Endothelial cell of umbilical vein (primary cell): Measurements from ENCODE around the gene REEP2. TPM values are rescaled to one million over a fixed set of nuclear protein-coding genes. Genes with fewer than 3 reads are reported as not detected.

Source experiments
- BruUV-seq: library from RNA; stranded (reverse); fragments of 400-500 nt; replicated peaks from 2 replicates; lab custom pipeline; 2021; lab: Mats Ljungman, UMichigan
- CTCF ChIA-PET: fragments of 300-600, 350-600 bp; sonication (Branson Sonifier 250); formaldehyde crosslinking; loops from one replicate; lab custom pipeline; 2021; ENCODE audit warnings: antibody characterized with exemption, inconsistent platforms; lab: Charles Lee
- POLR2A ChIA-PET: fragments of 300-600, 350-600 bp; sonication (Branson Sonifier 250); formaldehyde crosslinking; loops from one replicate; lab custom pipeline; 2021; ENCODE audit warnings: antibody characterized with exemption, inconsistent platforms; lab: Charles Lee
- DNase-seq: peaks from one replicate; pipeline ENCODE4 v3.0.0-alpha.2; 2011; ENCODE audit warnings: low read depth, low spot score
- FAIRE-seq: peaks from 2 replicates; lab custom pipeline; 2011; peaks lifted over from hg19 to GRCh38; lab: Jason Lieb, UNC
- H2AFZ ChIP-seq: 2 replicates; pipeline ENCODE4 v1.6.0; 2012; ENCODE audit warnings: low read depth, low read length, control low read depth, inconsistent platforms
- H3K27ac ChIP-seq: 2 replicates; pipeline ENCODE4 v1.5.1; 2011; ENCODE audit warnings: low read depth, mild to moderate bottlenecking, control low read depth, low read length, moderate library complexity; ENCODE audit not compliant: insufficient read depth
- H3K27me3 ChIP-seq, 2 experiments: 2 replicates each; pipeline versions ENCODE4 v1.6.0 to v1.6.1; 2011; ENCODE audit warnings: low read length in 2 of 2, mixed read lengths in 1 of 2; ENCODE audit not compliant: control insufficient read depth in 2 of 2, insufficient read depth in 2 of 2
- H3K36me3 ChIP-seq, 2 experiments: 2 replicates in 1 of 2; 3 replicates in 1 of 2; pipeline ENCODE4 v1.5.1; 2011; ENCODE audit warnings: low read length in 2 of 2, mild to moderate bottlenecking in 1 of 2, moderate library complexity in 1 of 2; ENCODE audit not compliant: control insufficient read depth in 2 of 2, insufficient read depth in 2 of 2; ENCODE audit errors: extremely low read depth in 1 of 2
- H3K4me1 ChIP-seq: 3 replicates; pipeline ENCODE4 v1.5.1; 2011; ENCODE audit warnings: mild to moderate bottlenecking, low read length; ENCODE audit not compliant: control insufficient read depth, insufficient read depth; ENCODE audit errors: extremely low read depth
- H3K4me2 ChIP-seq: 2 replicates; pipeline ENCODE4 v1.6.1; 2011; ENCODE audit warnings: low read length, control low read depth, mixed read lengths; ENCODE audit not compliant: insufficient read depth
- H3K4me3 ChIP-seq, 3 experiments: fragments of 200-600 bp in 1 of 3; sonication (generic), shearing (Covaris generic) in 1 of 3; replicated peaks in 1 of 3; 2 replicates each; pipeline ENCODE4 v1.5.1; 2011 to 2016; ENCODE audit warnings: control low read depth in 3 of 3, low read length in 3 of 3, mild to moderate bottlenecking in 2 of 3, inconsistent platforms in 1 of 3, low read depth in 1 of 3, moderate library complexity in 1 of 3; ENCODE audit not compliant: insufficient read depth in 1 of 3
- H3K79me2 ChIP-seq: 2 replicates; pipeline ENCODE4 v1.6.0; 2012; ENCODE audit warnings: low read length, inconsistent platforms; ENCODE audit not compliant: control insufficient read depth, insufficient read depth
- H3K9ac ChIP-seq: replicated peaks from 2 replicates; pipeline ENCODE3; 2011; ENCODE audit warnings: low read length, control low read depth; ENCODE audit not compliant: insufficient read depth; ENCODE audit errors: extremely low read depth
- H3K9me1 ChIP-seq: replicated peaks from 3 replicates; pipeline ENCODE4 v1.6.0; 2011; ENCODE audit warnings: mild to moderate bottlenecking, low read length; ENCODE audit not compliant: control insufficient read depth, insufficient read depth; ENCODE audit errors: extremely low read depth
- H3K9me3 ChIP-seq: replicated peaks from 2 replicates; pipeline ENCODE4 v1.5.1; 2012; ENCODE audit warnings: low read length, inconsistent platforms; ENCODE audit not compliant: control insufficient read depth, insufficient read depth
- H4K20me1 ChIP-seq: replicated peaks from 2 replicates; pipeline ENCODE3; 2011; ENCODE audit warnings: mild to moderate bottlenecking, low read length; ENCODE audit not compliant: control insufficient read depth, insufficient read depth; ENCODE audit errors: extremely low read depth
- MAX ChIP-seq: IDR thresholded peaks from 2 replicates; pipeline ENCODE4 v1.6.1; 2011; ENCODE audit not compliant: insufficient read depth, insufficient read length
- dilution Hi-C: fragments of 300-500 bp; cut with MboI; formaldehyde crosslinking; loops from one replicate; pipeline ENCODE4 v1.15.0; 2019; ENCODE audit warnings: low sequenced_read_pairs; ENCODE audit not compliant: extremely low pct_ligation_motif_present
- intact Hi-C: fragments of 100-400 bp; cut with micrococcal nuclease; formaldehyde crosslinking; loops from one replicate; pipeline ENCODE4 v1.10.0; 2022
- polyA plus RNA-seq, 4 experiments: library from polyadenylated mRNA; depleted of rRNA in 3 of 4; stranded (reverse) in 3 of 4; unstranded in 1 of 4; fragments of >200 nt; gene quantifications; 2 replicates each; pipeline versions ENCODE4 v1.2.1 to v1.2.3, GENCODE V29; 2011 to 2012; ENCODE audit warnings: missing spikeins in 1 of 4
- total RNA-seq: library from RNA; stranded (reverse); gene quantifications from 2 replicates; pipeline ENCODE4 v1.2.3, GENCODE V29; 2021
- TF ChIP-seq, protein P1 (sequence below), 2 donors: IDR thresholded peaks; 1 replicate in 1 of 2; 2 replicates in 1 of 2; pipeline ENCODE4 v1.5.1; 2011; ENCODE audit warnings: low read length in 2 of 2, mild to moderate bottlenecking in 2 of 2, moderate library complexity in 2 of 2, control low read depth in 1 of 2, inconsistent platforms in 1 of 2, low read depth in 1 of 2; ENCODE audit not compliant: insufficient read depth in 1 of 2; ENCODE audit errors: extremely low read depth in 1 of 2

REEP2 gene
- total and polyA plus RNA-seq, 2 donors (not counting 3 experiments of a cell fraction or from before 2014, with no cell fraction given) = 4.0 to 4.8 TPM

DNA sequence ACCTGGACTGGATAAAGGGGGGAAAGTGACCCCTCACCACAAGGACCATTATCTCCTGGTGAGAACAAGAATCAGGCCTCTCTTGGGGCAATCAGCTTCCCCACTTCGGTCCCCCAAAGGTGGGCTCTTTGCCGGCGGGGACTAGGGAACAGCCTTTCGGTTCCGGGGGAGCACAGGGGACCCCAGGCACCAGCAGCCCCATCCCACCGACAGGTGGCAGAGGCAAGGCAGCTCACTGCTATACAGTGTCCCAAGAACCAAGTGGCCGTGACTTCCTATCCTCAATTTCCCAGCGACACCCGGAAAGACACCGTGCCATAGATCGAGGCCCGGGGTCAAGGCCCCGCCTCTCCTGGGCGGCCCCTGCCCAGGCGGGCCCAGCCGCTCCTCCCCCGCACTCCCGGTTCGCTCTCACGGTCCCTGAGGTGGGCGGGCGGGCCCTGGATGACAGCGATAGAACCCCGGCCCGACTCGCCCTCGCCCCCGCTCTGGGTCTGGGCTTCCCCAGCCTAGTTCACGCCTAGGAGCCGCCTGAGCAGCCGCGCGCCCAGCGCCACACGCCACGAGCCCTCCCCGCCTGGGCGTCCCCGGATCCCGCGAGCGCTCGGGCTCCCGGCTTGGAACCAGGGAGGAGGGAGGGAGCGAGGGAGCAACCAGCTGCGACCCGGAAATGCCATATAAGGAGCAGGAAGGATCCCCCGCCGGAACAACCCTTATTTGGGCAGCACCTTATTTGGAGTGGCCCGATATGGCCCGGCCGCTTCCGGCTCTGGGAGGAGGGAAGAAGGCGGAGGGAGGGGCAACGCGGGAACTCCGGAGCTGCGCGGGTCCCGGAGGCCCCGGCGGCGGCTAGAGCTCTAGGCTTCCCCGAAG, 25.8 kb downstream of the REEP2 start:
- Histone ChIP-seq H3K9me1 (no peaks in the 10 kb centered on the region), H3K4me2 (peak overlapping the region; percentile 93), H4K20me1 (no peaks in the 10 kb centered on the region), H3K9ac (peak overlapping the region; percentile 88), H3K9me3 (no peaks in the 10 kb centered on the region), H3K4me3 (peak overlapping the region; percentile 62 to 84 (median 69)), H3K27ac (peak overlapping the region; percentile 90), H3K27me3 (no peaks in the 10 kb centered on the region), H3K79me2 (peaks cover 5% of the 10 kb centered on the region), H3K4me1 (peaks cover 16% of the 10 kb centered on the region), H3K36me3 (peaks cover 0 to 3% of the 10 kb centered on the region in 2 experiments), H2AFZ (peak overlapping the region; percentile 92)
- FAIRE-seq = peak; percentile 98
- intact Hi-C loops (loop anchor here (1.0 kb wide), 4 partner anchors 14 to 79 kb away; partner anchors contain the start of gene ETF1), dilution Hi-C loops (no loop called here)
- TF ChIP-seq MAX = no peak
- TF ChIP-seq, protein P1, sequence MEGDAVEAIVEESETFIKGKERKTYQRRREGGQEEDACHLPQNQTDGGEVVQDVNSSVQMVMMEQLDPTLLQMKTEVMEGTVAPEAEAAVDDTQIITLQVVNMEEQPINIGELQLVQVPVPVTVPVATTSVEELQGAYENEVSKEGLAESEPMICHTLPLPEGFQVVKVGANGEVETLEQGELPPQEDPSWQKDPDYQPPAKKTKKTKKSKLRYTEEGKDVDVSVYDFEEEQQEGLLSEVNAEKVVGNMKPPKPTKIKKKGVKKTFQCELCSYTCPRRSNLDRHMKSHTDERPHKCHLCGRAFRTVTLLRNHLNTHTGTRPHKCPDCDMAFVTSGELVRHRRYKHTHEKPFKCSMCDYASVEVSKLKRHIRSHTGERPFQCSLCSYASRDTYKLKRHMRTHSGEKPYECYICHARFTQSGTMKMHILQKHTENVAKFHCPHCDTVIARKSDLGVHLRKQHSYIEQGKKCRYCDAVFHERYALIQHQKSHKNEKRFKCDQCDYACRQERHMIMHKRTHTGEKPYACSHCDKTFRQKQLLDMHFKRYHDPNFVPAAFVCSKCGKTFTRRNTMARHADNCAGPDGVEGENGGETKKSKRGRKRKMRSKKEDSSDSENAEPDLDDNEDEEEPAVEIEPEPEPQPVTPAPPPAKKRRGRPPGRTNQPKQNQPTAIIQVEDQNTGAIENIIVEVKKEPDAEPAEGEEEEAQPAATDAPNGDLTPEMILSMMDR (IDR thresholded peaks at IDR 0.05; ENCODE audit: extremely low read depth in 1 of 2, insufficient read depth in 1 of 2, low read depth in 1 of 2, low read length in 2 of 2) = peak in 1 of 2 donors; percentile 3
- CTCF ChIA-PET = interaction anchor here (0.5 to 5.0 kb wide), 11 partner anchors 9 to 160 kb away, joined by 3 to 70 read pairs (median 6); no protein-coding TSS in a partner anchor
- POLR2A ChIA-PET = interaction anchor here (1.1 to 1.6 kb wide), 2 partner anchors 25 to 28 kb away, joined by 3 to 6 read pairs; no protein-coding TSS in a partner anchor
- DNase-seq = peak; percentile 97
- BruUV-seq = TSS peak; percentile 77
